Skeletal muscle satellite cell (primary cell): ENCODE results near the gene LIN9.
"Not testable (repeated sequence)": the region's sequence is repeated elsewhere in the genome, so short reads cannot be mapped to it uniquely, and the experiment has no call there.

Experiments
- H3K27me3 ChIP-seq: 2 replicates; pipeline ENCODE4 v1.7.0; 2013; ENCODE audit warnings: low read length; ENCODE audit not compliant: control insufficient read depth, insufficient read depth
- H3K36me3 ChIP-seq: 2 replicates; pipeline ENCODE4 v1.7.0; 2013; ENCODE audit warnings: mild to moderate bottlenecking, control low read depth, low read length; ENCODE audit not compliant: insufficient read depth
- H3K4me1 ChIP-seq: 2 replicates; pipeline ENCODE4 v1.7.0; 2013; ENCODE audit warnings: low read length; ENCODE audit not compliant: control insufficient read depth, insufficient read depth
- H3K4me2 ChIP-seq: 2 replicates; pipeline ENCODE4 v1.7.0; 2013; ENCODE audit warnings: mild to moderate bottlenecking, low read length
- H3K4me3 ChIP-seq: 2 replicates; pipeline ENCODE4 v1.7.0; 2013; ENCODE audit warnings: low read length
- H3K9ac ChIP-seq: 2 replicates; pipeline ENCODE4 v1.7.0; 2013; ENCODE audit warnings: mild to moderate bottlenecking, low read depth, low read length, moderate library complexity
- H3K9me3 ChIP-seq: replicated peaks from 2 replicates; pipeline ENCODE4 v1.7.0; 2013; ENCODE audit warnings: mild to moderate bottlenecking, control low read depth, low read length

Gene LIN9

DNA sequence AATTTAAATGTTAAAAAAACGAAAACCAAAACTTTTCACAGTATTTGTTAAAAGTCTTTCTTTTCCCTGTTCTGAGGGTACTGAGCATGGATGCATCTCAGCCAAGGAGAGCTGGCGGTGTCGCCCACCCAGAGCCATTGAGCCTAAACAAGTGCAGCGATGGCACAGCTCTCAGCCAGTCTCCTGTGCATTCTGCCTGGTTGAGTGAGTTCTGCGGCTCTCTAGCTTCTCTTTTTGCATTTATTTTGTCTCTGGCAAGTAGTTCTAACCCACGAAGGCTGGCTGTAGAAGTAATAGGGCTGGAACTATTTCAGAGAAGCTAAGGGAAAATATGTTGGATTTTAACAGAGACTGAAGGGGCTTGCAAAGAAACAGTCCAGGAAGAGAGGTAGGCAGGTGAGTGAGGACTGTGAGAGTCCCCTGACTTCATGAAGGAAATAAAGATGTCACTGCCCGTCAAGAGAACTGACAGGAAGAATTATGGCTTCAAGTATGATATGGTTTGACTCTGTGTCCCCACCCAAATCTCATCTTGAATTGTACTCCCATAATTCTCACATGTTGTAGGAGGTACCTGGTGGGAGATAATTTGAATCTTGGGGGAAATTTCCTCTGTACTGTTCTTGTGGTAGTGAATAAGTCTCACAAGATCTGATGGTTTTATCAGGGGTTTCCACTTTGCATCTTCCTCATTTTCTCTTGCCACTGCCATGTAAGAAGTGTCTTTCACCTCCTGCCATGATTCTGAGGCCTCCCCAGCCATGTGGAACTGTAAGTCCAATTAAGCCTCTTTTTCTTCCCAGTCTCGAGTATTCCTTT, 35.7 kb upstream of the LIN9 start:
- Histone ChIP-seq H3K4me3 (no peak overlapping the region), H3K4me2 (no peak overlapping the region), H3K9ac (no peak overlapping the region), H3K27me3 (peaks cover 3% of the 10 kb centered on the region), H3K36me3 (no peaks in the 10 kb centered on the region), H3K4me1 (no peaks in the 10 kb centered on the region), H3K9me3 (no peaks in the 10 kb centered on the region)

- no peaks in the 10 kb centered on the region for H3K9me3 ChIP-seq
- H3K27me3 ChIP-seq, result no peaks in the 10 kb centered on the region
- H3K36me3 ChIP-seq, result no peaks in the 10 kb centered on the region
- no peak overlapping the region for H3K4me2 ChIP-seq
- H3K4me1 ChIP-seq, result no peaks in the 10 kb centered on the region
- no peak overlapping the region for H3K4me3 ChIP-seq
- H3K9ac ChIP-seq, result no peak overlapping the region
These were observed 33.7 kb upstream of the LIN9 start for GRCh38 chr1:226342656-226343055.

DNA sequence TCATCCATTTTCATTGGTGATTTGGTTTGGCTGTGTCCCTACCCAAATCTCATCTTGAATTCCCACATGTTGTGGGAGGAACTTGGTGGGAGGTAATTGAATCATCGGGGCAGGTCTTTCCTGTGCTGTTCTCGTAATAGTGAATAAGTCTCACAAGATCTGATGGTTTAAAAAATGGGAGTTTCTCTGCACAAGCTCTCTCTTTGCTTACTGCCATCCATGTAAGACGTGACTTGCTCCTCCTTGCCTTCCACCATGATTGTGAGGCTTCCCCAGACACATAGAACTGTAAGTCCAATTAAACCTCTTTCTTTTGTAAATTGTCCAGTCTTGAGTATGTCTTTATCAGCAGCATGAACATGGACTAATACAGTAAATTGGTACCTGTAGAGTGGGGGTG, 31.1 kb upstream of the LIN9 start:
- H3K9ac ChIP-seq, H3K36me3 ChIP-seq, H3K4me1 ChIP-seq, H3K4me3 ChIP-seq, H3K4me2 ChIP-seq, H3K27me3 ChIP-seq, H3K9me3 ChIP-seq: not testable (repeated sequence)

- Histone ChIP-seq H3K9ac (no peak overlapping the region), H3K4me3 (no peak overlapping the region), H3K9me3 (no peaks in the 10 kb centered on the region), H3K4me2 (no peak overlapping the region), H3K36me3 (no peaks in the 10 kb centered on the region), H3K4me1 (no peaks in the 10 kb centered on the region), H3K27me3 (no peaks in the 10 kb centered on the region)
These were observed 28.4 kb upstream of the LIN9 start for GRCh38 chr1:226337276-226337875.

DNA sequence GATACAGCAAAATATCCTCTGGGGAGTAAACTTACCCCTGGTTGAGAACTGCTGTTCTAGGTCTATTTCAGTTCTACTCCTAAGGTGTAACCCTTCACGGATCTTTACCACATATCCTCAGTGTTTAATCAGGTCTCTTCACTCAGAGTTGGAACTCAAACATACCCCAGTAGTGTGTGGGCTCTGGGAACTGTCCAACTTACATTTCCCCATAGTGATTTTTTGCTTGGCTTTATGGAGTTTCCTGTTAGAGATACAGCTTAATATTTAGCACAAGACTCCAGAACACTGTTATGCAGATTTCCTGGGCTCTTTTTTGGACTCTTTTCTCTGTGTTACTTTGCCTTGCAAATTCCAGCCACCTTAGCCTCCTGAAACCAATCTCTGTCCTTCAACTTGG, 26.7 kb upstream of the LIN9 start:
- Histone ChIP-seq H3K4me2 (no peak overlapping the region), H3K9ac (no peak overlapping the region), H3K36me3 (no peaks in the 10 kb centered on the region), H3K27me3 (no peaks in the 10 kb centered on the region), H3K4me1 (no peaks in the 10 kb centered on the region), H3K4me3 (no peak overlapping the region), H3K9me3 (no peaks in the 10 kb centered on the region)

DNA sequence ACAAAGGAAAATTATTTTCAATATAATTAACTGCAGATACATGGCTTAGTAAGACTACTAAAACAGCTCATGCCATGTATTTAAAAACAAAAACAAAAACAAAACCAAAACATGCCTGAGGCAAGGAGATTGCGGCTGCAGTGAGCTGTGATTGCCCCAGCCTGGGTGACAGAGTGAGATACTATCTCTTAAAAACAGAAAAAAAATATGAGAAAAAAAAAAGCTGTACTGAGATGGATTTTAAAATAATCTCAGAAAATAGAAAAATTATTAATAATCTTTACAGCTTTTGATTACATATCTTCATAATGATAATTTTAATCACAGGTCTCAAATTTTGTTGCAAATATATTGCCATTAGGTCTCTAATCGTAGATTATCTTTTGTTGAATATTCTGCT, 24.0 kb upstream of the LIN9 start:
- H3K4me1 ChIP-seq, result no peaks in the 10 kb centered on the region
- H3K36me3 ChIP-seq, result no peaks in the 10 kb centered on the region
- H3K4me2 ChIP-seq, result peak overlapping the region; percentile 74
- no peaks in the 10 kb centered on the region for H3K9me3 ChIP-seq
- H3K4me3 ChIP-seq, result peak overlapping the region; percentile 53
- H3K27me3 ChIP-seq, result no peaks in the 10 kb centered on the region
- H3K9ac ChIP-seq, result no peak overlapping the region

DNA sequence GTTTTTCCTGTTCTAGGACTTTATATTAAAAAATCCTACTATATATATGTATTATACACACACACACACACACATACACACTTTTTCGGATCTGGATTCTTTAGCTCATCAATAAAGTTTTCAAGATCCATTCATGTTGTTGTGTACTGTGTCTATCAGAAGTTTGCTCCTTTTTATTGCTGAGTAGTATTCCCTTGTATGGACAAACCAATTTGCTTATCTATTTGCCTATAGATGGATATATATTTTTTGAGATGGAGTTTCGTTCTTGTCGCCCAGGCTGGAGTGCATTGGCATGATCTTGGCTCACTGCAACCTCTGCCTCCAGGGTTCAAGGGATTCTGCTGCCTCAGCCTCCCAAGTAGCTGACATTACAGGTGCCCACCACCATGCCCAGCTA, 20.3 kb upstream of the LIN9 start:
- Histone ChIP-seq H3K9ac (no peak overlapping the region), H3K9me3 (no peaks in the 10 kb centered on the region), H3K36me3 (no peaks in the 10 kb centered on the region), H3K4me1 (no peaks in the 10 kb centered on the region), H3K4me3 (no peak overlapping the region), H3K4me2 (no peak overlapping the region), H3K27me3 (no peaks in the 10 kb centered on the region)

GRCh38 chr1:226327761-226328162, 18.8 kb upstream of the LIN9 start:
- H3K4me2 ChIP-seq, result no peak overlapping the region
- H3K4me3 ChIP-seq, result no peak overlapping the region
- no peaks in the 10 kb centered on the region for H3K36me3 ChIP-seq
- no peak overlapping the region for H3K9ac ChIP-seq
- no peaks in the 10 kb centered on the region for H3K9me3 ChIP-seq
- no peaks in the 10 kb centered on the region for H3K27me3 ChIP-seq
- no peaks in the 10 kb centered on the region for H3K4me1 ChIP-seq

DNA sequence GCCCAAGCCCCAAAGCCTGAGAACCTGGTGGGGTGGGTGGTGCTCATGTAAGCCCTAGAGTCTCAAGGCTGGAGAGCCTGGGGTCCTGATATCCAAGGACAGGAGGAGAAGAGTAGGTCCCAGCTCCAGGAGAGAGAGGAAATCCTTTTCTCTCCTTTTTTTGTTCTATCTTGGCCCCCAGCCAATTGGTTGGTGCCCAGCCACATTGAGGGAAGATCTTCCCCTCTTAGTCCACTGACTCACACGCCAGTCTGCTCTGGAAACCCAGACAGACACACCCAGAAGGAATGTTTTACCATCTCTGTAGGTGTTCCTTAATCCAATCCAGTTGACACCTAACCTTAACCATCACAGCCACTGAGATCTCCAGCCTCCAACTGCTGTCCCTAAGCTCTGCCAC, 16.2 kb upstream of the LIN9 start:
- Histone ChIP-seq H3K4me2 (no peak overlapping the region), H3K4me3 (no peak overlapping the region), H3K9me3 (no peaks in the 10 kb centered on the region), H3K9ac (no peak overlapping the region), H3K4me1 (no peaks in the 10 kb centered on the region), H3K36me3 (no peaks in the 10 kb centered on the region), H3K27me3 (no peaks in the 10 kb centered on the region)

DNA sequence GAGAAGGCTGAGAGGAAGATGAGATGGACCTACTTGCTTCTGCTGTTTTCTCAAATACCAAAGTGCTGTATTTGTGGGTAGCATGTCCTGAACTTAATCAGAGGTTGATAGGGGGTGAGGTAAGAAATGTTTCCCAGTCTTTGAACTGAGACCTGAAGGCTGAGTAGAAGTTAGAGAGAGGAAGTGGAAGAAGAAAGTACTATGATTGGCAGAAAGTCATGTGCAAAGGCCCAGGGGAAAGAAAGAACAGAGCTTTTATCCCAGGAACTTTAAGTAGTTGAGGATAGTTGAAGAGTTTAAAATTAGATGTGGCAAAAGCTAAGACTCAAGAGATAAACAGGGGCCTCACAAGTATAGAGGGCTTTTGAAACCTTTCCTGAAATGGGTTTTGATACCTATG, 15.5 kb upstream of the LIN9 start:
- H3K4me1 ChIP-seq, result no peaks in the 10 kb centered on the region
- no peak overlapping the region for H3K4me2 ChIP-seq
- no peaks in the 10 kb centered on the region for H3K36me3 ChIP-seq
- no peaks in the 10 kb centered on the region for H3K27me3 ChIP-seq
- no peak overlapping the region for H3K9ac ChIP-seq
- no peaks in the 10 kb centered on the region for H3K9me3 ChIP-seq
- no peak overlapping the region for H3K4me3 ChIP-seq

GRCh38 chr1:226322986-226323385, 14.0 kb upstream of the LIN9 start:
- no peak overlapping the region for H3K9ac ChIP-seq
- H3K36me3 ChIP-seq, result no peaks in the 10 kb centered on the region
- no peaks in the 10 kb centered on the region for H3K27me3 ChIP-seq
- H3K4me2 ChIP-seq, result no peak overlapping the region
- H3K4me3 ChIP-seq, result no peak overlapping the region
- H3K9me3 ChIP-seq, result no peaks in the 10 kb centered on the region
- H3K4me1 ChIP-seq, result no peaks in the 10 kb centered on the region

DNA sequence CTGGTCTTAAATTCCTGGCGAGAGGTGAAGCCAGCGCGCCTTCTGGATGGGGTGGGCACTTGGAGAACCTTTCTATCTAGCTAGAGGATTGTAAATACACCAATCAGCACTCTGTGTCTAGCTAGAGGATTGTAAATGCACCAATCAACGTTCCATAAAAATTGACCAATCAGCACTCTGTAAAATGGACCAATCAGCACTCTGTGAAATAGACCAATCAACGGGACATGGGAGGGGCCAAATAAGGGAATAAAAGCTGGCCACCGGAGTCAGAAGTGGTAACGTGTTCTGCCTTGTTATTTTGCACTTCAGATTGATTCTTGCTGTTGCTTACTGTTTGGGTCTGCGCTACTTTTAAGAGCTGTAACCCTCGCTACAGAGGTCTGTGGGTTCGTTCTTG, 12.0 kb upstream of the LIN9 start:
- Histone ChIP-seq H3K27me3 (peaks cover 3% of the 10 kb centered on the region), H3K9me3 (no peaks in the 10 kb centered on the region), H3K4me2 (no peak overlapping the region), H3K9ac (no peak overlapping the region), H3K4me1 (no peaks in the 10 kb centered on the region), H3K4me3 (no peak overlapping the region), H3K36me3 (no peaks in the 10 kb centered on the region)
